DND-41 (cell line): ENCODE measurements around the gene LSM14A.

Source experiments
- ATAC-seq: fragments of 200-7000 bp; cut with Tn5 transposase; 3 replicates; pipeline ENCODE4 v1.9.1; 2021; ENCODE audit warnings: low read depth; ENCODE audit not compliant: insufficient read depth
- DNase-seq: peaks from one replicate; pipeline ENCODE4 v3.0.0-alpha.2; 2020
- H2AFZ ChIP-seq: 2 replicates; pipeline ENCODE4 v1.6.0; 2012; ENCODE audit warnings: low read depth, low read length
- H3K27ac ChIP-seq: 2 replicates; pipeline ENCODE4 v1.5.1; 2012; ENCODE audit warnings: low read length, inconsistent platforms
- H3K27me3 ChIP-seq: fragments of 200-600 bp; sonication (generic); 2 replicates; pipeline ENCODE4 v1.6.0; 2012; ENCODE audit warnings: low read length, mild to moderate bottlenecking, inconsistent platforms; ENCODE audit not compliant: insufficient read depth, poor library complexity
- H3K36me3 ChIP-seq: 2 replicates; pipeline ENCODE4 v1.5.1; 2012; ENCODE audit warnings: low read length, inconsistent platforms; ENCODE audit not compliant: insufficient read depth
- H3K4me1 ChIP-seq: 2 replicates; pipeline ENCODE4 v1.5.1; 2012; ENCODE audit warnings: mild to moderate bottlenecking, low read length; ENCODE audit not compliant: insufficient read depth
- H3K4me2 ChIP-seq: 2 replicates; pipeline ENCODE4 v1.6.0; 2012; ENCODE audit warnings: mild to moderate bottlenecking, moderate library complexity, low read length, inconsistent platforms; ENCODE audit not compliant: insufficient read depth
- H3K4me3 ChIP-seq, 2 experiments: fragments of 200-600 bp in 1 of 2; shearing (Covaris generic) in 1 of 2; 2 replicates each; pipeline ENCODE4 v1.5.1; 2012 to 2016; ENCODE audit warnings: inconsistent platforms in 2 of 2, low read length in 2 of 2, mild to moderate bottlenecking in 2 of 2, low read depth in 1 of 2, moderate library complexity in 1 of 2
- H3K79me2 ChIP-seq: 2 replicates; pipeline ENCODE4 v1.6.0; 2012; ENCODE audit warnings: low read length, inconsistent platforms; ENCODE audit not compliant: insufficient read depth
- H3K9ac ChIP-seq: 2 replicates; pipeline ENCODE4 v1.6.0; 2012; ENCODE audit warnings: low read depth, mild to moderate bottlenecking, inconsistent platforms, low read length, moderate library complexity
- H3K9me3 ChIP-seq: 2 replicates; pipeline ENCODE4 v1.5.1; 2012; ENCODE audit warnings: low read length, moderate library complexity, mild to moderate bottlenecking, inconsistent platforms; ENCODE audit not compliant: insufficient read depth, severe bottlenecking
- H4K20me1 ChIP-seq: 2 replicates; pipeline ENCODE4 v1.6.0; 2012; ENCODE audit warnings: low read length; ENCODE audit not compliant: insufficient read depth
- CTCF ChIP-seq: IDR thresholded peaks from 2 replicates; pipeline ENCODE4 v1.5.1; 2012; ENCODE audit warnings: borderline replicate concordance, low read length, moderate library complexity, mild to moderate bottlenecking; ENCODE audit not compliant: poor library complexity, severe bottlenecking; ENCODE audit errors: extremely low read depth
- EZH2 ChIP-seq: IDR thresholded peaks from 3 replicates; pipeline ENCODE4 v1.6.1; 2012; ENCODE audit warnings: borderline replicate concordance, low read depth, mild to moderate bottlenecking, moderate library complexity, low read length, inconsistent platforms; ENCODE audit not compliant: severe bottlenecking

Gene LSM14A

DNA sequence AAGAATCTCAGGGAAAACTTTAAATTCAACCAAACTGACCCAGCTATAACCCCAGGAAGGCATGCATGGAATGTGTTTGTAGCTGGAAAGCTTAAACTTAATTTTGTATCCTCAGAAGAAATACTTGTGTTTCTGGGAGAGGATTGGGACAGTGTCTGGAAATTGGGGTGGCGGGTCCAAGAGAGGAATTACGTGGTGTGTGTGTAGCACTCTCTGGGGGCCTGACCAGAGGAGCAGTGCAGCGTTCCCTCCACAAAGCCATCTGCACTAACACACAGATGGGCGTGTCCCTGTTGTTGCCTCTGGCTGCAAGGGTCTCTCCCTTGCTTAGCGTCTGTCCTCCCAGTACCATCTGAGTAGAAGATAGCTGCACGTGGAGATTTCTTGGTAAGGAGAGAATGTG lies 88.5 kb downstream of the LSM14A start:
- H3K27ac ChIP-seq: no peak overlapping the region
- DNase-seq: no peak
- H3K79me2 ChIP-seq: peaks cover 8% of the 10 kb centered on the region

GRCh38 chr19:34261334-34262109 lies 89.2 kb downstream of the LSM14A start:
- Histone ChIP-seq H3K27me3 (no peaks in the 10 kb centered on the region), H3K4me3 (no peak overlapping the region), H3K9me3 (no peaks in the 10 kb centered on the region), H3K9ac (no peak overlapping the region), H4K20me1 (0 out of 2 replicates have a peak, but pooled peaks cover 9% of the 10 kb centered on the region), H3K4me1 (no peaks in the 10 kb centered on the region), H2AFZ (no peak overlapping the region), H3K36me3 (no peaks in the 10 kb centered on the region), H3K79me2 (peaks cover 6% of the 10 kb centered on the region), H3K27ac (no peak overlapping the region), H3K4me2 (no peak overlapping the region)
- DNase-seq: no peak
- no peak for TF ChIP-seq CTCF
- no peak for ATAC-seq

More for the DNA sequence above, 88.5 kb downstream of the LSM14A start:
- Histone ChIP-seq H3K36me3 (no peaks in the 10 kb centered on the region), H4K20me1 (0 out of 2 replicates have a peak, but pooled peaks cover 9% of the 10 kb centered on the region), H3K9ac (no peak overlapping the region), H3K27me3 (no peaks in the 10 kb centered on the region), H3K4me3 (no peak overlapping the region), H2AFZ (no peak overlapping the region), H3K9me3 (no peaks in the 10 kb centered on the region), H3K4me2 (no peak overlapping the region), H3K4me1 (peaks cover 6% of the 10 kb centered on the region)
- ATAC-seq: no peak
- no peak for TF ChIP-seq CTCF
- no peak for TF ChIP-seq EZH2

DNA sequence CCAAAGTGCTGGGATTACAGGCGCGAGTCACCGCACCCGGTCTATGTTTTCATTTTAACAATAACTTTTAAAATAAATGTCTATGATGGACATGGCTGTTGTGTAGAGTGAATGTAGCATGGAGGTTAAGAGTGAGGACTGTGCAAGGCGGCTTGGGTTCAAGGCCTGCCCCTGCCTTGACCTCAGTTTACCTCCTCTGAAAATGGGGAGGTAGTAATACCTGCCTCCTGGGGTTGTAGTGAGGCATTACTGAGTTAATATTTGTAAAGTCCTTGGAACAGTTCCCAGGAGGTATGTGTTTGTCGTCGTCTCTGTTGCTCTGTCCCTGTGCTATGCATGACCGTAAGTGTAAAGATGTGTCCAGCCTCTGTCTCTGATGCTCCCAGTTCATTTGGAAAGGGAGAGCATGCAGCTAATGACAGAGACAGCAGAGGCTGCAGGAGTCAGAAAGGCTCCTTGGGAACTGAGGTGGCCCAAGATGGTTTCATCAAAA lies 91.5 kb downstream of the LSM14A start:
- no peak for DNase-seq
- Histone ChIP-seq H2AFZ (no peak overlapping the region), H3K4me3 (no peak overlapping the region), H3K36me3 (no peaks in the 10 kb centered on the region), H4K20me1 (0 out of 2 replicates have a peak, but pooled peaks cover 13% of the 10 kb centered on the region), H3K79me2 (no peaks in the 10 kb centered on the region), H3K27ac (no peak overlapping the region), H3K9me3 (no peaks in the 10 kb centered on the region), H3K4me1 (no peaks in the 10 kb centered on the region), H3K27me3 (no peaks in the 10 kb centered on the region), H3K9ac (no peak overlapping the region), H3K4me2 (no peak overlapping the region)
- no peak for ATAC-seq
- no peak for TF ChIP-seq EZH2
- TF ChIP-seq CTCF: no peak
